CD4-positive, alpha-beta T cell treated with Interleukin-10 for 1 hour (primary cell): ENCODE measurements around the gene POU3F3.

Experiments
- DNase-seq: peaks from one replicate; pipeline ENCODE4 v3.0.0-alpha.2; 2020

The POU3F3 gene

DNA sequence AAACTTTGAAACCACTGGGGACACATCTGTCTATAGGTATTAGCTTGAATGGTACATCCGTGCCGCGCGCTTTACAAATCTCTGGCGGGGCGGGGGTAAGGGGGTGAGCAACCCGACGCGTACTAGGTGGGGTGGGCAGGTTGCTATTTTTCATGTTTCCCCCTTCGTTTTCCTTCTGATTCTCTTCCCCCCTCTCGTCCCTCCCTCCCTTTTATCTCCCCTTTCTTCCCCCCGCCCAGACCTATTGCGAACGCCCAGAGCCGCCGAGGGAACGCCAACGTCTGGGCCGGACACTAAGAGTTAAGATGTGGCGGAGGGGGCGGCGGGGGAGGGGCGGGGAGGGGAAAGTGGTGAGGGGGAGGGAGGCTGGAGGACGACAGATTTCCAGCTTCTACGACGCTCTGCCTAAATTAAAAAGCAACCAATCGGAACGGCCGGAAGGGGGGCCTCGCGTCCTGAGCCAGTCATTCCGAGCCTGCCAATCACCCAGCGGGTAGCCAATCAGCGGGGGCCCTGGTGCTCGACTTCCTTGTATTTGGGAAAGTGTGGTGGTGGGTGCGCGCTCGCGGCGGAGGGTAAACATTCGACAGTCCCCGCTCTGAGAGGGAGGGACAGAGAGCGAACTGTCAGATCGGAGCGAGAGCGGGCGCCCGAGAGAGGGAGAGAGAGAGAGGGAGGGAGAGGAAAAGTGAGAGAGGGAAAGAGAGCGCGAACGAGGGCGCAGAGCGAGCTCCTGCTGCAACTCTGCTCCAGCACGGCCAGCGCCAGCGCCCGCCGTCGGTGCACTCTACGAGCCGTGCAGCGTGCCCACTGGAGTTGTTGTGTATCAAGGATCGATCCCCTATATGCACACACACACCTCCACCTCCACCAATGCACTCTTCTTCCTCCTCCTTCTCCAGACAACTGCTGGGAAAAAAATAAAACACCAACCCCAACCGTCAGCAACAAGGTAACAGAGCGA is at the start of gene POU3F3:
POU3F3 (plus strand) TSS at position 582 of the 964 bp plus-strand sequence. CDS start 1,396 bp downstream, outside the sequence.
- peak; percentile 24 for DNase-seq

GRCh38 chr2:104804148-104804890 is 49.6 kb upstream of the POU3F3 start:
- DNase-seq = no peak

DNA sequence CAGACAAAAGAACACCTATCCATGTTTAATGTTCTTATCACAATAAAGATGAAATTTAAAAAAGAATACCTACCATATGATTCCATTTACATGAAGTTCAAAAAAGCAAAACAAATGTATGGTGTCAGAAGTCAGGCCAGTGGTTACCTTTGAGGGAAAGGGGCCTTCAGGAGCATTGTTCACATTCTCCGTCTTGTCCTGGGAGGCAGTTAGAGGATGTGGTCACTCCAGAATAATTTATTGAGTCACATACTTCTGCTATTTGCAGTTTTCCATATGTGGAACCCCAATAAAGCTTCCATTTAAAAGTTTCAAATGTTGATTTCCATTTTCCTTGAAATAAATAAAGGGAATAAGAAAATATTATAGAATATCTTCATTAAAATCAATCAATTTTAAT is 41.6 kb upstream of the POU3F3 start:
- no peak for DNase-seq

- no peak for DNase-seq
Observed at GRCh38 chr2:104816143-104816542, 37.8 kb upstream of the POU3F3 start.

DNA sequence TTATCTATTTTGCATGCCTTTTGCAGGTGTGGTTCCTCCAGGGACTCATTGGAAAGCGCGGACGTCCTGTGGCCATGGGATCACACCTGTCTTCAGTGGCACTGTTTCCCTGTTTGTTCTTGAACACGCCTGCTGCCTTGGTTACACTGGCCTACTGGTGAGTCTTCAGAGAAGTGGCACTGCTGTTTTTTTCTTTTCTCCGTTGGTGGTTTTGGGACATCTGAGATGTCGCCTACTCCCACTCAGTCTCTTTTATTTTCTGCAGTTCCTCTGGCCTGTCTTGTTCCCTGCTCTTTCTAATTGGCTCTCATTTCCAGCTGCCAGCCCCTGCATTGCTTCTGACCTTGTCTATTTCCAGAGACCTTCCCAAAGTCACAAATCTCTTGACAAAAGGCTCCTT is 35.7 kb upstream of the POU3F3 start:
- no peak for DNase-seq

GRCh38 chr2:104820126-104820525 is 33.8 kb upstream of the POU3F3 start:
- no peak for DNase-seq

GRCh38 chr2:104825124-104825865 is 28.6 kb upstream of the POU3F3 start:
- DNase-seq = no peak

GRCh38 chr2:104826016-104826415 is 27.9 kb upstream of the POU3F3 start:
- no peak for DNase-seq

- no peak for DNase-seq
Observed at GRCh38 chr2:104831742-104832141, 22.2 kb upstream of the POU3F3 start.

GRCh38 chr2:104834431-104835153 is 19.3 kb upstream of the POU3F3 start:
- DNase-seq = no peak

DNA sequence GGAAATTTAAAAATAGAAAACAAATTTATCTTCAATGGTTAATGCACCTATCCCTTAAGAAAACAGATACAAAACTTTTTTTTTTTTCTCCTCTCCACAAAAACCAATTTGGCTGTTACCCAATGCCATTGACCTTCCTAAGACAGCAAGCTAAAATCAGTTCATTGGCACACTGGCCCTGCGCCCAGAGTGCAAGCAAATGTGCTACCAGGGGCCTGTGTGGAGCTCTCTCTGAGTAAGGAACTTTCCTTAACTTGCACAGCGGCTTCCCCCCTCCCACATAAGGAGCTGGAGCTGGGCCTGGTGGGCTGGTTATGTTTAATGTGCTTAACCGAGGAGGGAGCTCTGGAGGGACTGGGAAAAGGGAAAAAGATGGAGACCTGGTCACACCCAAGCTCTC is 17.6 kb upstream of the POU3F3 start:
- no peak for DNase-seq

GRCh38 chr2:104836841-104837240 is 17.1 kb upstream of the POU3F3 start:
- no peak for DNase-seq

DNA sequence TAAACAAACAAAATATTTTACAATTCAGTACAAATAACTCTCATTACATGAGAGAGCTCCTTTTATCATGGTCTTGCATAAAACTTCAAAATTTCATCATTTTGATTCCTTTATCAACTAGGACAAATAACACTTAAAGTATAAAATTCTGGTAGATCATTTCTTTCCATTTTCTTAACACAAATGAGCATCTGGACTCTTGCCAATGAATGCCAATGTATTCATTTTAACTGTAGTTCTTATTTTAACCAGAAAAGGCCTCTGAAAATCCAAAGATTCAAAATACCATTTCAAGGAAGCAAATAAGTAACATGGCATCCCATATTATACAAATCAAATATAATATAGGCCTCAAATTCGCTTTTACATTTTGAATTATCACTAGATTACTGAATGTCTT is 13.8 kb upstream of the POU3F3 start:
- no peak for DNase-seq

DNA sequence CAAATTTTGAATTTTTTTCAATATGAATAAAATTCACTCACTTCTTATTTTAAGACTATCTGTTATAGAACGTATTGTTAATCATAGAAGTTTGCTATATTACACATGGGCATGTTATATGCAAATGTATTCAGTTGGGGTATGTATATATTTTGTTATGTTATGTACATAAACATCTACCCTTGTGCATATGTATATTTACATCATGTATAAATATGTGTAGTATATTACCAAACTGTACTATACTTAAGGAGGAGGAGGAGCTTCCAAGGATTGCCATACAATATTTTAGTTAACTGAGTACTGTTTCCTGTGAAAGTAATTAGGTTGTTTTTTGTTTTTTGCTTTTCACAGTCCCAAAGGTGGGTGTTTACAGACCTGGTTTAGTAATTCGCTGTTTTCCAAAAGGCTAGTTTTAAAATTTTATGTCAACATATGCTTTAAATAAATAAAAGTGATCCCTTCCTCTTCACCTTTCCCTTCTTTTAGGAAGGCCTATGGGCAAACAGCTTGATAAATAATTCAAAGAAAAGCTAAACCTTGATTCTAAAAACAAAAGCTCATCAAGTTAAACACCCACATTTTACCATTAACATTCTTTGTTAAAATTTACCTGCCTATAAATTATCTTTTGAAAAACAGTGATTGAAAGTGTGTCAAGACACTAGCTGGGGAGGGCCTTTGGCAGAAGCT is 12.9 kb upstream of the POU3F3 start:
- DNase-seq = no peak

GRCh38 chr2:104841744-104842143 is 12.2 kb upstream of the POU3F3 start:
- no peak for DNase-seq

DNA sequence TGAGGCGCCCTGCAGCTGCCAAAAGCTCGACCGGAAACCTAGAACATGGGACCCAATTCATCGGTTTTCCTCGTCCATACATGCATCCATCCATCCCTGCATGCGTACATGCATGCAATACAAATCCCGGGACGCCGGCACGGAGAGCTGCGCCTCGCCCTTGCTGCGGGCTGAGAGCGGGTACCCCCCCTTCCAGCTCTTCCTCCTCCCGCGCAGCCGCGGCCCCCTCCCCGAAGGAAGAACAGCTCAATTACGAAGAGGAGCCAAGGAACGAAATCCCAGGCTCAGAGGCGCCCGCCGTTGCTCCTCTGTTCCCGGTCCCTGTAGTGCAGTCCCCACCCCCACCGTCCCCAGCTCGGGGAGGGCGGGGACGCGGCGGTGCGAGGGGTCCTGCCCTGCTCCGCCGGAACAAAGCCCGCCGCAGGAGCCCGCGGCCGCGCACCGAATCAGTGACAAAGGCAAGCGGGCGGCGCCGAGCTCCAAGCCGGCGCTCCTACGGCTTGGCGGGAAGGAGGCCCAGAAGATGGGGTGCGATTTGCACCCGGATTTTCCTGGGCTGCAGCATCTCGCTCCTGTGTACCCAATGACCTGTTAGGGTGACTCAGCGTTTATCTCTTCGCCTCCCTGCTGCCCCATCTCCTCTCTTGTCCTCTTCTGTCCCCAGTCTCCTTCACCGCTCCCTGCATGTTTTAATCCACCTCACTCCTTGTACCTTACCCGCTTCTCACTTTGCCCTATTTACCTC is 8.9 kb upstream of the POU3F3 start:
- DNase-seq = no peak

GRCh38 chr2:104845552-104845931 is 8.4 kb upstream of the POU3F3 start:
- no peak for DNase-seq

GRCh38 chr2:104845946-104846785 is 7.7 kb upstream of the POU3F3 start:
- DNase-seq = no peak

- no peak for DNase-seq
Observed at GRCh38 chr2:104846786-104847585, 6.9 kb upstream of the POU3F3 start.
